Tibial nerve (tissue), 4 donors: Measurements from ENCODE around the gene ITSN2. TPM values are rescaled to one million over a fixed set of nuclear protein-coding genes. Genes with fewer than 3 reads are reported as not detected.
"Not testable (repeated sequence)": the region's sequence is repeated elsewhere in the genome, so short reads cannot be mapped to it uniquely, and the experiment has no call there.

ENCODE experiments used
- DNase-seq, 2 donors: peaks; one replicate each; pipeline ENCODE4 v3.0.0-alpha.2; 2019; ENCODE audit warnings: low spot score in 2 of 2
- H3K27ac ChIP-seq, 4 donors: fragments of 200-600 bp; sonication (generic) in 3 of 4; one replicate each; pipeline ENCODE4 v1.5.1; 2017 to 2019; ENCODE audit warnings: mild to moderate bottlenecking in 1 of 4
- H3K27me3 ChIP-seq, 2 donors: fragments of 200-600 bp; sonication (generic) in 1 of 2; one replicate each; pipeline versions ENCODE4 v1.5.1 to v1.6.0; 2017 to 2019
- H3K36me3 ChIP-seq, 3 donors: fragments of 200-600 bp; sonication (generic); one replicate each; pipeline ENCODE4 v1.5.1; 2018 to 2019
- H3K4me1 ChIP-seq, 4 donors: fragments of 200-600 bp; sonication (generic) in 3 of 4; one replicate each; pipeline ENCODE4 v1.5.1; 2017 to 2019
- H3K4me3 ChIP-seq, 4 donors: fragments of 200-600 bp; sonication (generic) in 3 of 4; one replicate each; pipeline ENCODE4 v1.5.1; 2017 to 2019; ENCODE audit warnings: mild to moderate bottlenecking in 1 of 4, moderate library complexity in 1 of 4
- H3K9me3 ChIP-seq, 4 donors: fragments of 200-600 bp; sonication (generic) in 3 of 4; one replicate each; pipeline ENCODE4 v1.5.1; 2017 to 2019
- EP300 ChIP-seq, 2 donors: sonication (generic); formaldehyde crosslinking; IDR thresholded peaks; one replicate each; pipeline ENCODE4 v1.6.1; 2017; ENCODE audit warnings: antibody characterized with exemption in 2 of 2, mild to moderate bottlenecking in 1 of 2
- POLR2A ChIP-seq, 2 donors: fragments of 450-650 bp; IDR thresholded peaks; one replicate each; pipeline ENCODE4 v1.6.1; 2017; ENCODE audit warnings: antibody characterized with exemption in 2 of 2, mild to moderate bottlenecking in 2 of 2, moderate library complexity in 2 of 2
- WGBS, 2 donors: methylation state at CpG; one replicate each; pipeline ENCODE4 v1.1.5; 2018; 5-methylcytosine and 5-hydroxymethylcytosine counted together
- total RNA-seq, 4 donors: library from RNA; depleted of rRNA; stranded (reverse); fragments of >200 nt; gene quantifications; one replicate each; pipeline ENCODE4 v1.1.0, GENCODE V29; 2016
- TF ChIP-seq, protein P1 (sequence below), 5 experiments: fragments of 200-600 bp in 3 of 5; fragments of 450-650 bp in 2 of 5; sonication (generic) in 3 of 5; IDR thresholded peaks; one replicate each; pipeline ENCODE4 v1.5.1; 2016 to 2019; ENCODE audit warnings: antibody characterized with exemption in 5 of 5, mild to moderate bottlenecking in 3 of 5, moderate library complexity in 2 of 5

ITSN2 gene
- total RNA-seq, 4 donors from 2014 or later = 47.3 to 54.2 (median 48.7) TPM

- H3K4me3 ChIP-seq = no peak overlapping the region
- H3K9me3 ChIP-seq = no peaks in the 10 kb centered on the region
- H3K4me1 ChIP-seq = peaks cover 0 to 39% (median 10%) of the 10 kb centered on the region in 4 donors
- no peak overlapping the region for H3K27ac ChIP-seq
- no peaks in the 10 kb centered on the region for H3K27me3 ChIP-seq
- 92% methylated on average over 2 of the region's 2 CpGs for WGBS, 2 donors
- TF ChIP-seq POLR2A (IDR thresholded peaks at IDR 0.05) = no peak
- no peak for TF ChIP-seq EP300 (IDR thresholded peaks at IDR 0.05)
- TF ChIP-seq, protein P1, sequence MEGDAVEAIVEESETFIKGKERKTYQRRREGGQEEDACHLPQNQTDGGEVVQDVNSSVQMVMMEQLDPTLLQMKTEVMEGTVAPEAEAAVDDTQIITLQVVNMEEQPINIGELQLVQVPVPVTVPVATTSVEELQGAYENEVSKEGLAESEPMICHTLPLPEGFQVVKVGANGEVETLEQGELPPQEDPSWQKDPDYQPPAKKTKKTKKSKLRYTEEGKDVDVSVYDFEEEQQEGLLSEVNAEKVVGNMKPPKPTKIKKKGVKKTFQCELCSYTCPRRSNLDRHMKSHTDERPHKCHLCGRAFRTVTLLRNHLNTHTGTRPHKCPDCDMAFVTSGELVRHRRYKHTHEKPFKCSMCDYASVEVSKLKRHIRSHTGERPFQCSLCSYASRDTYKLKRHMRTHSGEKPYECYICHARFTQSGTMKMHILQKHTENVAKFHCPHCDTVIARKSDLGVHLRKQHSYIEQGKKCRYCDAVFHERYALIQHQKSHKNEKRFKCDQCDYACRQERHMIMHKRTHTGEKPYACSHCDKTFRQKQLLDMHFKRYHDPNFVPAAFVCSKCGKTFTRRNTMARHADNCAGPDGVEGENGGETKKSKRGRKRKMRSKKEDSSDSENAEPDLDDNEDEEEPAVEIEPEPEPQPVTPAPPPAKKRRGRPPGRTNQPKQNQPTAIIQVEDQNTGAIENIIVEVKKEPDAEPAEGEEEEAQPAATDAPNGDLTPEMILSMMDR (IDR thresholded peaks at IDR 0.05) = no peak
- H3K36me3 ChIP-seq = no peaks in the 10 kb centered on the region
- DNase-seq = no peak
These were observed 3.0 kb upstream of the ITSN2 start for GRCh38 chr2:24363301-24363700.

DNA sequence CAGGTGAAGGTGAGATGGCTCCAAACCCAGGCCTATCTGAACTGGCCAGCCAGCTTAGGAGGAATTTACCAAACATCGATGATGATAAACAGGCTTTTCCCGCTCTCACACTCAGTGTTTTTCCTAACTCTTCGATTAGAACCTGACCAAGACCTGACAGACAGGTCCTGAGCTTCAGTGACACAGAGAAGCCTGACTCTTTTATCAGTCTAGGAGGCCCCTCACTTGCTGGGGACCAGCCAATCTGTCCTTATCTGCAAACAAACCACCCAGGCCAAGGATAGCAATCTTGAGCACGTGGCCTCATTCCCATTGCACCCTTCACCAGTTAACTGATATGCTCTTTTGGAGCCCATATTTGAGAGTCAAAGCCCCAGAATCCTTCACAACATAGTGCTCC is 1.9 kb upstream of the ITSN2 start:
- WGBS, 2 donors = 89 to 94% methylated on average over 4 of the region's 4 CpGs
- Histone ChIP-seq H3K36me3 (no peaks in the 10 kb centered on the region), H3K4me1 (peaks cover 0 to 47% (median 10%) of the 10 kb centered on the region in 4 donors), H3K4me3 (no peak overlapping the region), H3K9me3 (no peaks in the 10 kb centered on the region), H3K27me3 (no peaks in the 10 kb centered on the region), H3K27ac (no peak overlapping the region)
- TF ChIP-seq, protein P1 (IDR thresholded peaks at IDR 0.05) = no peak
- no peak for TF ChIP-seq POLR2A (IDR thresholded peaks at IDR 0.05)
- no peak for TF ChIP-seq EP300 (IDR thresholded peaks at IDR 0.05)
- no peak for DNase-seq

DNA sequence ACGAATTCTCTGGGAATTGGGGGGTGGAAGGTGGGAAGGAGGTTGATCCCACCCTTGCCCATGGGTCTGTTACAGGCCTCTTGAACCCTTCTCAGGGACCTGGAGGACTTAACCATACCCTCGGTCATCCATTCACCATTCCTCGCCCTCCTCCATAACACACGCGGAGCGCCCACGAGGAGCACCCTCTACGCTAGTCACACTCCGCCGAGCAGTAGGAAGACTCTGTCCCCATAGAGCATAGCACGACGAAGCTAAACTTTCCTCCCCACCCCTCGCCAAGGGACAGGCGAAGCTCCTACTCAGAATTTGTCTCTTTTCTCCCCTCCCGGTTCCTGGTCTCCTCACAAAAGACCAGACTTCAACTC is 611 bp upstream of the ITSN2 start:
- Histone ChIP-seq H3K36me3 (no peaks in the 10 kb centered on the region), H3K4me3 (peak overlapping the region; percentile 72 to 97 (median 86)), H3K27me3 (no peaks in the 10 kb centered on the region), H3K9me3 (no peaks in the 10 kb centered on the region), H3K4me1 (peaks cover 0 to 45% (median 10%) of the 10 kb centered on the region in 4 donors), H3K27ac (peak overlapping the region; percentile 87 to 99 (median 96))
- TF ChIP-seq, protein P1 (IDR thresholded peaks at IDR 0.05) = no peak
- TF ChIP-seq EP300 (IDR thresholded peaks at IDR 0.05) (no peak), POLR2A (IDR thresholded peaks at IDR 0.05) (no peak)
- DNase-seq = no peak
- WGBS, 2 donors = 86 to 89% methylated on average over 15 of the region's 15 CpGs

DNA sequence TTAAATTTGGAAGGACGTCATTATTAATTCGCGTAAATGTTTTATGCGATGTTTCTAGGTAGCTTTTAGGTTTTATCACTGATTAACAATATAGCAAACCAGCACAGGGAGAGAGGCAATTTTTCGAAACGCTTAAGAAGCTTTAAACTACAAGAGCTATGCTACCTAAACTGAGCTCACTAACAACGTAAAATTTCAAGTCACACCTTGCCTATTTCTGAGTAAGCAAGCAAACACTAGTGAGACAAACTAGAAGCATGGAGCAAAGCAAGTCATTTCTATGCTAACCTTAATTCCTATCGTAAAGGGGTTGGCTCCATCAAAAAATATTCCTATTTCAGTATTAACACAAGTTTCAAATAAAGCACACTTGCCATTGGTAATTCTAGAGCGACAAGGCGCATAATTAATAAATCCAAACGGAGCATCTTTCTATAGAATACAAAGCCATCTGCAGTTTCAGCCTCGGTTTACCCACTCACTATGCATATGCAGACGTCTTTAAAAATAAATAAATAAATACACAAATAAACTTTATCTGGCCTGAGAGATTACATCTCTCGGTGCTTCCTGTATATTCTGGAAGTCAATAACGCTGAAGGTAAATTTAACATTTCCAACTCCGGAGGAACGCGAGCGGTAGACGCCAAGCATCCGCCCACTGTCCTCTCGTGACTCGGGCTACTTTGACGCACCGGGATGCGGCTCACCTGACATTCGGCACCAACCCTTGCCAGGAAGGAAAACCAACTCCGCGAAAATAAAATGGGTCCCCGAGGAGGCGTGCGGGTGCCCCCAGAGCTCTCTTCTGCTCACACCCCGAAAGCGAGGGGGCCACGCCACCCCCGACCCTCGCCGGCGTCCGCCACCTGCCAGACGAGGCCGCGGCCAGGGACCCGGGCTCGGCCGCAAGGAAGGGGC is 947 bp downstream of the ITSN2 start:
- Histone ChIP-seq H3K4me3 (peak overlapping the region; percentile 72 to 97 (median 86)), H3K27ac (peak overlapping the region; percentile 87 to 99 (median 96)), H3K4me1 (peaks cover 0 to 44% (median 13%) of the 10 kb centered on the region in 4 donors), H3K9me3 (no peaks in the 10 kb centered on the region), H3K36me3 (no peaks in the 10 kb centered on the region), H3K27me3 (no peaks in the 10 kb centered on the region)
- TF ChIP-seq, protein P1 (IDR thresholded peaks at IDR 0.05) = no peak
- TF ChIP-seq POLR2A (IDR thresholded peaks at IDR 0.05) (peak in 1 of 2 donors; percentile 42), EP300 (IDR thresholded peaks at IDR 0.05) (peak; percentile 23 to 68)
- DNase-seq = peak; percentile 36 to 58
- WGBS, 2 donors = 12 to 14% methylated on average over 30 to 40 of the region's 46 CpGs

DNA sequence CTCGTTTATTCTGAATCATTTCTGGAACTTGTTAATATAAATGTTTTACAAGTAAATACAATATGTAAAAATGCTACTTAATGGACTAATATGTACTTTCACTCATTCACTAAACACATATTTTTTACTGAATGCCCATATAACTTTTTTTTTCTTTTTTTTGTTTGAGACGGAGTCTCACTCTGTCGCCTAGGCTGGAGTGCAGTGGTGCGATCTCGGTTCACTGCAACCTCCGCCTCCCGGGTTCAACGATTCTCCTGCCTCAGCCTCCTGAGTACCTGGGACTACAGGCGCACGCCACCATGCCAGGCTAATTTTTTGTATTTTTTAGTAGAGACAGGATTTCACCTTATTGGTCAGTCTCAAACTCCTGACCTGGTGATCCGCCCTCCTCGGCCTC is 2.6 kb downstream of the ITSN2 start:
- not testable (repeated sequence) for H3K9me3 ChIP-seq, H3K27me3 ChIP-seq, H3K4me3 ChIP-seq, H3K36me3 ChIP-seq, H3K27ac ChIP-seq, DNase-seq
- peaks cover 0 to 59% (median 14%) of the 10 kb centered on the region in 4 donors for H3K4me1 ChIP-seq
- WGBS, 2 donors = 93 to 95% methylated on average over 12 of the region's 12 CpGs

DNA sequence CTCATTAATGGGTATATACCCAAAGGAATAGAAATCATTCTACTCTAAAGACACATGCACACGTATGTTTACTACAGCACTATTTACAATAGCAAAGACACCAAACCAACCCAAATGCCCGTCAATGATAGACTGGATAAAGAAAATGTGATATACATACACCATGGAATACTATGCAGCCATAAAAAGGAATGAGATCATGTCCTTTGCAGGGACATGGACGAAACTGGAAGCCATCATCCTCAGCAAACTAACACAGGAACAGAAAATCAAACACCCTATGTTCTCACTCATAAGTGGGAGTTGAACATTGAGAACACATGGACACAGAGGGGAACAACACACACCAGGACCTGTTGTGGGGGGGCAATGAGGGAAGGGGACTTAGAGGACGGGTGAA is 3.2 kb downstream of the ITSN2 start:
- peaks cover 0 to 65% (median 17%) of the 10 kb centered on the region in 4 donors for H3K4me1 ChIP-seq
- not testable (repeated sequence) for H3K4me3 ChIP-seq, H3K36me3 ChIP-seq

More for the DNA sequence above, 3.2 kb downstream of the ITSN2 start:
- not testable (repeated sequence) for H3K27ac ChIP-seq, H3K27me3 ChIP-seq, DNase-seq, H3K9me3 ChIP-seq
- 96 to 98% methylated on average over 4 of the region's 4 CpGs for WGBS, 2 donors
